ENCODE measurements around the gene MYL12B.
A peak's percentile ranks its signal among the peaks of the same experiment; 100 is the strongest.
"Not testable (repeated sequence)": the region's sequence is repeated elsewhere in the genome, so short reads cannot be mapped to it uniquely, and the experiment has no call there.

MYL12B gene

DNA sequence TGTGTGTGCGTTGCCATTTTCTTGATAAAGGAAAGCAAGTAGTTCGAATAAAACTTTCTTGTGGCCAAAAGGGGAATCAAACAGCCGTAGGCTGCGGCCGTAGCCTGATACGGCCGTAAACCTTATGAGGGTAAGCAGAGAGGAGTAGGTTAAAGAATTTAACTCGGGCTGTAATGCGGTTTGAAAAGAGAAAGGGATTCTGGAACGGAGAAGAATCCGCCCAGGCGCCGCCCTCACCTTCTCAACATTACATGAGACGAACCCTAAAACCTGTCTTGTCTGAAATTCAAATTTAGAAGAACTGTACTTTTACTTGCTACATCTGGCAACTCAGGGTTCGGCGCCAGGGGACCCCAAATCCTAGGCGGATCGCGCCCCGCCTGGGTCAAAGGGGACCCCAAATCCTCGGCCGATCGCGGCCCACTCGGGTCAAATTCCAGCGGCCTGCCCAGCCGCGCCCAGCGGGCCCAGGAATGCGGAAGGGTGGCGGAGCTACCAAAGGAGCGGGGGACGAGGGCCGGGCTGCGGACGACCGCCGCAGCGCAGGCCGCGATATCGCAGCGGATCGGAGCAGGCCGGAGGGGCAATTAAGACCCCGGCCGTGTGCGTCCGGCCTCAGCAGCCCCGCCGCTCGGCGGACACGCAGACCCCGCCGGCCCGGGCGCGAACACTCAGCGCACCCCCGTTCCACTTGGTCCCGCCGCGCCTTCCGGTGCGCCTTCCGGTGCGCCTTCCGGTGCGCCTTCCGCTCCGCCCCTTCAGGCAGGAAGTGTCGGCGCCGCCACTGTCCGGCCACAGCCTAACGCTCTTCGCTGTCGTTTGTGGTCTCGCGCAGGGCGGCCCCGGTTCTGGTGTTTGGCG lies at the start of gene MYL12B:
MYL12B (plus strand) TSS at position 761 of the 861 bp plus-strand sequence. CDS start 10,766 bp downstream, outside the sequence.
- DNase-seq: peak; percentile 53

DNA sequence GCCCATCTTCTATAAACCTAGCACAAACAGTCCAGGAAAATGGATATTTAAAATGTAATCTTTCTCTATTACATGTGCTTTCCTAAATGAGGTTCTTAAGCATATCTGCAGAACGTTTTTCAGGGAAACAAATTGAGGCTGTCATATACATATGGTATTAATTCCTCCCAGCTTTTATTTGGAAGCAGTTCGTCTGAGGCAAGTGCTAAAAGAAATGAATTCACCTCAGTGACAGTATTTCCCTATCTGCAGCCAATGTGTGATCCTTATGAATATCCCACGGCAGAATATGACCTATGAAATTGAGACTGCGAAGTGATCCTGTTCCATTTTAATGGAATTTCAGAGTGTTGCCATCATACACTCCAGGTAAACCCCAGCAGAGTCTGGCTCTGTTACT lies 49.3 kb upstream of the MYL12B start:
- DNase-seq: no peak

DNA sequence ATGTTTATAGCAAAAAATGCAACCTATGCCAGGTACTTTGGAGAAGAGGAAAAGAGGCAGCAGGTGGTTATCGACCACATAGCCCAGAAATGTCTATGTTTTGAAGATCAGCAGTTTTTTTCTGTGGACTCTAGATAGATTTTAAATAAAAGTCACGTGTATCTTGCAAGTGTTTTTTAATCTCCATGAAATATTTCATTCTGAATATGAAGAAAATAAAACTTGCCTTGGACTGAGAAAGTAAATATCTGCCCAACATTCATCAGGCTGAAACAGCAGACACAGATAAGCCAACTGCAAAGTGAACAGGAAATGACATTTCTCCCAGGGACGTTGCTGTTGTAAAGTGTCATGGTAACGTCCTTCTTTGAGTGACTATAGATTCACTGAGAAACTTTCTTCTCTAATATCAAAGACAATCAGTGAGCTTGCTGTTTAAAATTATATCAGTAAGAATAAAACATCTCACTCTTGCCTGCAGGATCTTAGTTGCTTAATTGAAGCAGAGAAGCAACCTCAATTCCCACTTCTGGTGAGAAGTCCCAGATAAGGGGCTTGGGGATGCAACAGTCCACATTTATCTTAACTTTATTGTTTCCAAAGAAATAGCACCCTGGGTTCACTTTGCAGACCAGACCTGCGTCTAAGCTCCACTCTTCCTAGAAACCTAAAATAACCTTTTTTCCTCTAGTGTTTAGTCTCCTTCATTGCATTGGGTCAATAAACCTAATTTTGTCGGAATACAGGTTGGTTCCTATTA lies 48.5 kb upstream of the MYL12B start:
- DNase-seq: no peak

- DNase-seq: no peak
Measured at GRCh38 chr18:3214855-3215637, 46.9 kb upstream of the MYL12B start.

DNA sequence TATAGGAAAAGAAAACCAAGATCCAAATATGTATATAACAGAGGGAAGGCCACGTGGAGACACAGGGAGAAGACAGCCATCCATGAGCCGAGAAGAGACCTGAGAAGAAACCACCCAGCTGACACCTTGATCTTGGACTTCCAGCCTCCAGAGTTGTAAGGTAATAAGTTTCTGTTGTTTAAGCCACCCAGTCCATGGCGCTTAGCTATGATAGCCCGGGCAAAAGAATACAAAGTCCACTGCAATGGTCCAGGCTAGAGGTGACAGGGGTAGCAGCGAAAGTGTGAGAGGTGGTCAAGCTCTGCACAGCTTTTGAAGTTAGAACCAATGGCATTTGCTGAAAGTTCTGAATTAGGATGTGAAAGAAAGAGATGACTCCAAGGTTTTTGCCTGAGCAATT lies 44.9 kb upstream of the MYL12B start:
- no peak for DNase-seq

- DNase-seq: no peak
Measured at GRCh38 chr18:3217948-3218647, 43.8 kb upstream of the MYL12B start.

DNA sequence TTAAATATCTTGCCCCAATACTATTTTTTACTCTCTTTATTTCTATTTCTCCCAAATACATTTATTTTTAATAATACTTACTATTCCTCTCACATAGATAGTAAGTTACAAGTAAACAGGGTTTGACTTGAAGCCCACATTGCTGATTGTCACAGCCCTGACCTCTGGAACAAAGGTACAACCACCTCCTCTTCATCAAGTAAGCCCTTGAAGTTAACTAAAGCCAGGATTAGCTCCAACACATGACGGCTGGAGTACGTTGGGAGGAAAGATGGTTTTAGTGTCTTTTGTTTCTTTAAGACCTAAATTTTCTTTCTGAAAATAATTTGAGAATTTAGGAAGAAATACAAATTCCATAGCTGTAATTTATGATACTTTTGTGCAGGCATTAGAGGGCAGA lies 43.1 kb upstream of the MYL12B start:
- no peak for DNase-seq

DNA sequence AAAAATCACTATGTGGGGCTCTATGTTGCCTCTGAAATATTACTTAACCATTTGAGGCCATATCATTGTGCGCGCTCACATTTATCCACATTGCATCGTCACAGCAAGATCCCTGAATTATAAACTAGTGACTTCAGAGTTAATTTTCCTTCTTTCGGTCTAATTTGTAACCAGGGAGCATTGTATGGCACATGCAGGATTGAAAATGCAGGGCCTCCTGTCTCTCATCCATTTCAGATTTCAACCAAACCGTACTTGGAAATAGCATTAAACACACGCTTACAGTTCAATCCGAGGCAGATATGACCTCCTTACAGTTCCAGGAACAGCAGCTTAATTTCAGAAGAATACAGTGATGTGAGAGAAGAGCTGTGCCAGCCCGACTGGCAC lies 42.7 kb upstream of the MYL12B start:
- no peak for DNase-seq

DNA sequence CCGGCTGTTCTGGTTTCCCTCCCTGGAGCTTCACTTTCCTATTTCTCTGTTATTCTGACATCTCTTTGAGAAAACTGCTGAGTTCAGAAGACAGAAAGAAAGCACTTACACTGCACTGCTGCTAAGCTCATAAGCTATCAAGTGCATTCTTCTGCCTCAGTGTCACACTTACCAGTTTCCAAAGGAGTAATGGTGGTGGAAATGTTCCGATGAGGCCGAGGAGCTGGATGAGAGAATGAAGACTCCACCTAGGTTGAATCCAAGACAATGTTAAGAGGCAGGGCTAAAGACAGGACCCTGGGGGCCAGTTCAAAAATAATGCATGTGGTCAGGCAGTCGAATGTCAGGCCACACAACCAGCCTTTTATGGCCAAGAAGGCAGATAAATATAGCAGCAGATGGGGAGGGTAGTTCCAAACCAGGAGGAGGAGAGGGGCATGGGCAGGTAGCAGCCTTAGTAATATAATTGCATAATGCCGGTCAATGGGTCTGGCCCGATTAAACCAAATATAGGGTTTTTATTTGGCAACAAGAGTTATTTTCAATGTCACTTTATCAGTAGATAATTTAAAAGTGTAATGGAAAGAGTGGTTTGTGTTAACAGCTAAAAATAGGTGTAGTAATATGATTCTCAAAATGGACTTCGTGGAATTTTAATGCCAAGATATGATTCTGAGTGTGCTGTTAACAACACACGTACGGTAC lies 42.1 kb upstream of the MYL12B start, which contains the start of gene MYOM1:
MYOM1 (minus strand) TSS at position 338 of the 705 bp plus-strand sequence. CDS start 4,745 bp downstream, outside the sequence.
- no peak for DNase-seq

GRCh38 chr18:3220868-3221267 lies 41.1 kb upstream of the MYL12B start:
- not testable (repeated sequence) for DNase-seq

GRCh38 chr18:3221496-3221895 lies 40.4 kb upstream of the MYL12B start:
- DNase-seq: no peak

DNA sequence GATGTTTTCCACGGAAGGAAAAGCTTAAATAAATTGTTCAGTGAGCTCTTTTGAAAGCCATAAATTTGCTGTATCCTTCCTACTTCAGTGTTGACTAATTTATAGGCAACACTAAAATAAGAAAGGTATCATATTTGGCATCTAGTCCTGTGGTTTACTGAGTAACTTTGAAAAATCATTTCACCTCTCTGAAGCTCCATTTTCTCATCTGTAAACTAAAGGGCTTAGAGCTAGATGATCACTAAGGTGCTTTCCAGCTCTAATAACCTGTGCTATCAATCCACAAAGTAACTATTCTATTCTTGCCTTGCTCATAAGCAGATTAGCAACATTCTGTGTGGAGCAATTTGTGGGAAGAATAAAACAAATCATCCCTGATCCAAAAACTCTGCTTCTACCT lies 38.6 kb upstream of the MYL12B start:
- DNase-seq: no peak

DNA sequence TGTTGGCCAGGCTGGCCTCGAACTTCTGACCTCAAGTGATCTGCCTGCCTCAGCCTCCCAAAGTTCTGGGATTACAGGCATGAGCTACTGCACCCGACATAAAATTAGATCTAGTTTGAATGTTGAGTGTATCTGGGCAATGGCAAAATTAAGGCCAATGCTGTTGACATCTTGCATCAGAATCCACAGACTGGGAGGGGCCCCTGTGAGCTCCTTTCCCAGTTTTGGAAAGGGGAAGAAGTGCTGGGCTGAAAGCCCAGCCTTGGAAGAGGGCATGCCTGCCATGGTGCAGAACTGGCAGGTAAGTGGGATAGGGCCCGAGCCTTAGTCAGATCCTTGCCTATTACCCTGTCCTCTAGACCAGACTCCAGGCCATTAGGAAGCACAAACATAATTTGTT lies 37.7 kb upstream of the MYL12B start:
- DNase-seq: no peak

DNA sequence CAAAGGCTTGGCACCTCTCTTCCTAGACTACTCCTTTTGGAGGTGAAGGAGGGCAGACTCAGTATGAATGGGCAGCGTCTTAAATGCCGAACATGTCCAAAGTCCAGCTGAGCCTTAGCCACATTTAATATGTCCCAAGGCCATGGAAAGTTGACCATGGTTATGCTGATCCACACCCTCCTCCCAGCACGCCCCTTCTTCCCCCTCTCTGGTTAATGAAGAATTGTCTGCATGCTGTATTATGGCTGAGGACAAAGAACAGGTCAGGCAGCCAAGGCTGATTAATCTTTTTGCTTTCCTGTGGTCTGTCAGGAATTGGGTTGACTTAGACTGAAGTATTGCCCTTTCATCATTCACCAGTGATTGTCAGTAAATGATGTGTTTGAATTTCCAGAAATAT lies 36.3 kb upstream of the MYL12B start:
- no peak for DNase-seq

GRCh38 chr18:3226048-3226447 lies 35.9 kb upstream of the MYL12B start:
- DNase-seq: no peak

- DNase-seq: no peak
Measured at GRCh38 chr18:3230401-3231334, 31.3 kb upstream of the MYL12B start.

- DNase-seq: no peak
Measured at GRCh38 chr18:3233004-3233403, 28.9 kb upstream of the MYL12B start.

- DNase-seq: no peak
Measured at GRCh38 chr18:3233433-3234168, 28.3 kb upstream of the MYL12B start.

DNA sequence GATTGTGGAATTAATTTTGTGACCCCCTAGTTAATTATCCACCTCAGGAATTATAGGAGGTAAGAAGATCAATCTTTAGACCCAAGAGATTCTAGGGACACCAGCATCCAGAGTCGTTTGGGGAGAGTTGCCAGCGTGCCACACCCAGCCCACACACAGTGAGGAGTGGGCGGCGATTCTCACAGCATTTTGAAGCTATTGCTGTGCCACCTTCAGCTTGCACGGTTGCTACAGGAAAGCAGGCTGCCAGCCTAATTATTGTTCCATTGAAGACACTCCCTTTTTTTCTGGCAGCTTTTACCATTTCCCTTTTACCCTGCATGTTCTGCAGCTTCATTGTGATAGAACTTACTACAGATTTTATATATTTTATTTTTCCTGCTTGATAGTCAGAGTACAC lies 27.5 kb upstream of the MYL12B start:
- no peak for DNase-seq

DNA sequence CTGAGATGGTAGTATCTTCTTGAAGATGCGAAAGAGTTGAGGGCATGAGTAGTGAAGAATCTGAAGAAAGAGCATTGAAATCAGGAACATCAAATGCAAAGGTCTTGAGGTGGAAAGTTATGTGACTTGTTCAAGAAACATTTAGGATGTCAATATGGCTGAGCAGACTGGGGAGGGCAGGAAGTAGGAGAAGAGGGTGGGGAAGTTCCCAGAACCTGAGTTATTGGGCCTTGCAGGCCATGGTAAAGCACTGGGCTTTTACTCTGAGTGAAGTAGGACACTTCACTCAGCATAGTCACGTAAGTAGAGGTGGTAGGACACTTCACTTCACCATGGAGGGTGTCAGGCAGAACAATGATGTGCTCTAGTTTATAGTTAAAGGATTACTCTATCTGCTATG lies 26.1 kb upstream of the MYL12B start:
- no peak for DNase-seq

Data from NCI-H446 treated with DMSO at 0.1 percent for 48 hours (cell line).